ENCODE results near the gene CX3CL1. TPM values are rescaled to one million over a fixed set of nuclear protein-coding genes. Genes with fewer than 3 reads are reported as not detected.

CX3CL1 gene
- total RNA-seq, 1 donor from 2014 or later: 9.6 TPM

DNA sequence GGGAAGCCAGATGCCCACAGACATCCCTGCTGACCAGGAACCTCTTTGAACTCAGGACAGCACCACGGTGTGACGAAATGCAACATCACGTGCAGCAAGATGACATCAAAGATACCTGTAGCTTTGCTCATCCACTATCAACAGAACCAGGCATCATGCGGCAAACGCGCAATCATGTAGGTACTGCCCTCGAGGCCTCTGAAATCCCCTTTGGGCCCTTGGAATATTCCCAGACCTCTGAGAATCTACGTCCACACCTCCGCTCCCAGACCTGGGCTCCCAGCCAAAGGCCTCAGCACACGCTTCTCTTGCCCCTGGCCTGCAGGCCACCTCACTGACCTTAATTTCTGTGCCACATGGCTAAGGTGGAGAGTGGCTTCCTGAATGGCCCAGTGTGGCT lies 7.3 kb downstream of the CX3CL1 start:
- Mint-ChIP-seq H3K27me3 (ENCODE audit: low read depth, unreplicated experiment) (no peaks in the 10 kb centered on the region), H3K36me3 (ENCODE audit: low read depth, unreplicated experiment) (no peaks in the 10 kb centered on the region), H3K4me3 (ENCODE audit: unreplicated experiment) (no peak overlapping the region), H3K9me3 (ENCODE audit: unreplicated experiment) (peaks cover 3% of the 10 kb centered on the region), H3K4me1 (ENCODE audit: low read depth, unreplicated experiment) (peaks cover 19% of the 10 kb centered on the region), H3K27ac (ENCODE audit: unreplicated experiment) (no peak overlapping the region)
- H3K9me3 ChIP-seq (ENCODE audit: insufficient read depth, low read depth, low read length): no peaks in the 10 kb centered on the region
- no peaks in the 10 kb centered on the region for H3K79me2 ChIP-seq (ENCODE audit: insufficient read depth, low read length)
- H3K4me2 ChIP-seq (ENCODE audit: low read length): no peak overlapping the region
- DNase-seq (ENCODE audit: low read depth) (no peak), FAIRE-seq (no peak)
- peaks cover 13% of the 10 kb centered on the region for H3K4me1 ChIP-seq (ENCODE audit: insufficient read depth, low read length)
- no peak overlapping the region for H3K9ac ChIP-seq (ENCODE audit: low read length)
- H3K27ac ChIP-seq (ENCODE audit: low read depth, low read length): no peak overlapping the region
- no peaks in the 10 kb centered on the region for H4K20me1 ChIP-seq (ENCODE audit: insufficient read depth, low read length)
- H3K4me3 ChIP-seq (ENCODE audit: insufficient read depth, low read depth, low read length): no peak overlapping the region
- no peaks in the 10 kb centered on the region for H3K36me3 ChIP-seq (ENCODE audit: insufficient read depth, low read length)
- peaks cover 2% of the 10 kb centered on the region for H3K27me3 ChIP-seq (ENCODE audit: insufficient read depth, low read length)
- TF ChIP-seq, protein P1, sequence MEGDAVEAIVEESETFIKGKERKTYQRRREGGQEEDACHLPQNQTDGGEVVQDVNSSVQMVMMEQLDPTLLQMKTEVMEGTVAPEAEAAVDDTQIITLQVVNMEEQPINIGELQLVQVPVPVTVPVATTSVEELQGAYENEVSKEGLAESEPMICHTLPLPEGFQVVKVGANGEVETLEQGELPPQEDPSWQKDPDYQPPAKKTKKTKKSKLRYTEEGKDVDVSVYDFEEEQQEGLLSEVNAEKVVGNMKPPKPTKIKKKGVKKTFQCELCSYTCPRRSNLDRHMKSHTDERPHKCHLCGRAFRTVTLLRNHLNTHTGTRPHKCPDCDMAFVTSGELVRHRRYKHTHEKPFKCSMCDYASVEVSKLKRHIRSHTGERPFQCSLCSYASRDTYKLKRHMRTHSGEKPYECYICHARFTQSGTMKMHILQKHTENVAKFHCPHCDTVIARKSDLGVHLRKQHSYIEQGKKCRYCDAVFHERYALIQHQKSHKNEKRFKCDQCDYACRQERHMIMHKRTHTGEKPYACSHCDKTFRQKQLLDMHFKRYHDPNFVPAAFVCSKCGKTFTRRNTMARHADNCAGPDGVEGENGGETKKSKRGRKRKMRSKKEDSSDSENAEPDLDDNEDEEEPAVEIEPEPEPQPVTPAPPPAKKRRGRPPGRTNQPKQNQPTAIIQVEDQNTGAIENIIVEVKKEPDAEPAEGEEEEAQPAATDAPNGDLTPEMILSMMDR (IDR thresholded peaks at IDR 0.05; ENCODE audit: insufficient read depth, low read depth, low read length): no peak
- TF ChIP-seq EZH2 (IDR thresholded peaks at IDR 0.05; ENCODE audit: insufficient read depth, low read length): no peak
- H2AFZ ChIP-seq (ENCODE audit: low read depth, low read length): no peak overlapping the region

DNA sequence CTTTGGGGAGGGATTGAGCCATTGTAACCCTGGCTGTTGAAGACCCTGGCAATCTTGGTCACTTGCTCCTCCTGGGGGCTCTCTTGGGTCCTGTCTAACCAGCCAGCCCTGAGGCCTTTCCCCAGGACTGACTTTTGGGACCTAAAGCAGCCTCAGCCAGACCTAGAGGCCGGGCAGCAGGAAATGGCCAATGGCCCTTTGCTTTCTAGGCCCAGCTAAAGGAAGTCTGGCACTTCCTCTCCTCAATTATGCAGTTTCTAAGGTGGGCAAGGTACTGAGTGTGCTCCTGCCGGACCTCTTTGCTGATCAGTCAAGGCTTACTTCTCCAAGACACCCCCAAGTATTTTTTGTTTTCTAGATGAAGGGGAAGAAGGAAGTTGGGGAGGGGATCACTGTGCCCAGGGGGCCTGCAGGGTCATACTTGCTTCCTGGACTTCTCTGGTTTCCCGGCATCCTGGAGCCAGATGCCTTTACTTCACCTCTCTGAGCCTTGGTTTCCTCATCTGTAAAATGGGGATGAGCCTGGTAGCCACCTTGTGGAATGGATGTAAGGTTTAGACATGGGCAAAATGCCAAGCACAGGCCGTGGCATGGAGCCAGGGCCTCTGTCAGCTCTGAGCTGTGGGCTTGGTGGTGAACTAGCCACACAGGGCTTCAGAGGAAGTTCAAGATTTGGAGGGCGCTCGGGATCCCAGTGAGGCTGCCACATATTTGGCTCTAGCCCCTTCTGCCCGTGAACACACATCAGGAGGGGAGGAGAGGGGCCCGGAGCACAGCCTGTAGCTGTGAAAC lies 8.6 kb downstream of the CX3CL1 start:
- FAIRE-seq (no peak), DNase-seq (ENCODE audit: low read depth) (no peak)
- H3K36me3 ChIP-seq (ENCODE audit: insufficient read depth, low read length): no peaks in the 10 kb centered on the region
- H3K4me1 ChIP-seq (ENCODE audit: insufficient read depth, low read length): peaks cover 12% of the 10 kb centered on the region
- no peaks in the 10 kb centered on the region for H3K27me3 ChIP-seq (ENCODE audit: insufficient read depth, low read length)
- no peak overlapping the region for H3K9ac ChIP-seq (ENCODE audit: low read length)
- Mint-ChIP-seq H3K36me3 (ENCODE audit: low read depth, unreplicated experiment) (no peaks in the 10 kb centered on the region), H3K4me3 (ENCODE audit: unreplicated experiment) (no peak overlapping the region), H3K27ac (ENCODE audit: unreplicated experiment) (no peak overlapping the region), H3K4me1 (ENCODE audit: low read depth, unreplicated experiment) (peaks cover 17% of the 10 kb centered on the region), H3K9me3 (ENCODE audit: unreplicated experiment) (no peaks in the 10 kb centered on the region), H3K27me3 (ENCODE audit: low read depth, unreplicated experiment) (no peaks in the 10 kb centered on the region)
- no peaks in the 10 kb centered on the region for H3K79me2 ChIP-seq (ENCODE audit: insufficient read depth, low read length)
- no peak for TF ChIP-seq EZH2 (IDR thresholded peaks at IDR 0.05; ENCODE audit: insufficient read depth, low read length)
- TF ChIP-seq, protein P1 (IDR thresholded peaks at IDR 0.05; ENCODE audit: insufficient read depth, low read depth, low read length): no peak
- no peak overlapping the region for H3K4me2 ChIP-seq (ENCODE audit: low read length)
- no peak overlapping the region for H3K4me3 ChIP-seq (ENCODE audit: insufficient read depth, low read depth, low read length)
- H4K20me1 ChIP-seq (ENCODE audit: insufficient read depth, low read length): no peaks in the 10 kb centered on the region
- no peak overlapping the region for H2AFZ ChIP-seq (ENCODE audit: low read depth, low read length)
- H3K27ac ChIP-seq (ENCODE audit: low read depth, low read length): no peak overlapping the region
- H3K9me3 ChIP-seq (ENCODE audit: insufficient read depth, low read depth, low read length): no peaks in the 10 kb centered on the region
